Keratinocyte (primary cell): Measurements from ENCODE around the gene KIFC3. TPM values are rescaled to one million over a fixed set of nuclear protein-coding genes. Genes with fewer than 3 reads are reported as not detected.

ENCODE experiments used
- DNase-seq: peaks from one replicate; pipeline ENCODE4 v3.0.0-alpha.2; 2011; ENCODE audit warnings: low read depth, missing footprints, low spot score
- FAIRE-seq: peaks from 2 replicates; lab custom pipeline; 2011; peaks lifted over from hg19 to GRCh38; lab: Jason Lieb, UNC
- H2AFZ ChIP-seq: 2 replicates; pipeline ENCODE4 v1.6.0; 2012; ENCODE audit warnings: low read length, control low read depth, inconsistent platforms; ENCODE audit not compliant: control insufficient read depth
- H3K27ac ChIP-seq: 2 replicates; pipeline ENCODE4 v1.5.1; 2011; ENCODE audit warnings: low read length; ENCODE audit not compliant: control insufficient read depth, insufficient read depth
- H3K27me3 ChIP-seq: 3 replicates; pipeline ENCODE4 v1.6.0; 2011; ENCODE audit warnings: low read length; ENCODE audit not compliant: control insufficient read depth, insufficient read depth; ENCODE audit errors: extremely low read depth
- H3K36me3 ChIP-seq, 2 experiments: 2 replicates in 1 of 2; 3 replicates in 1 of 2; pipeline ENCODE4 v1.5.1; 2011; ENCODE audit warnings: low read length in 2 of 2, mild to moderate bottlenecking in 1 of 2; ENCODE audit not compliant: control insufficient read depth in 2 of 2, insufficient read depth in 2 of 2; ENCODE audit errors: extremely low read depth in 1 of 2
- H3K4me1 ChIP-seq: 3 replicates; pipeline ENCODE4 v1.5.1; 2011; ENCODE audit warnings: low read length; ENCODE audit not compliant: control insufficient read depth, insufficient read depth; ENCODE audit errors: extremely low read depth
- H3K4me2 ChIP-seq: 3 replicates; pipeline ENCODE4 v1.6.0; 2011; ENCODE audit warnings: low read depth, low read length; ENCODE audit not compliant: control insufficient read depth, insufficient read depth; ENCODE audit errors: extremely low read depth
- H3K4me3 ChIP-seq, 3 experiments: fragments of 200-600 bp in 1 of 3; sonication (generic) in 1 of 3; 2 replicates in 2 of 3; 3 replicates in 1 of 3; pipeline ENCODE4 v1.5.1; 2011 to 2016; ENCODE audit warnings: low read length in 3 of 3, mild to moderate bottlenecking in 3 of 3, control low read depth in 2 of 3, inconsistent platforms in 1 of 3, low read depth in 1 of 3, mixed read lengths in 1 of 3, mixed run types in 1 of 3, moderate library complexity in 1 of 3; ENCODE audit not compliant: control insufficient read depth in 2 of 3, insufficient read depth in 2 of 3; ENCODE audit errors: extremely low read depth in 1 of 3
- H3K79me2 ChIP-seq: 2 replicates; pipeline ENCODE4 v1.6.0; 2012; ENCODE audit warnings: low read length; ENCODE audit not compliant: control insufficient read depth, insufficient read depth
- H3K9ac ChIP-seq: 3 replicates; pipeline ENCODE4 v1.6.0; 2011; ENCODE audit warnings: low read length; ENCODE audit not compliant: control insufficient read depth, insufficient read depth; ENCODE audit errors: extremely low read depth
- H3K9me1 ChIP-seq: 3 replicates; pipeline ENCODE4 v1.6.0; 2011; ENCODE audit warnings: low read length; ENCODE audit not compliant: control insufficient read depth, insufficient read depth; ENCODE audit errors: extremely low read depth
- H3K9me3 ChIP-seq: 2 replicates; pipeline ENCODE4 v1.5.1; 2012; ENCODE audit warnings: low read depth, low read length; ENCODE audit not compliant: control insufficient read depth
- H4K20me1 ChIP-seq: 3 replicates; pipeline ENCODE4 v1.6.0; 2011; ENCODE audit warnings: low read length; ENCODE audit not compliant: control insufficient read depth, insufficient read depth; ENCODE audit errors: extremely low read depth
- CTCF ChIP-seq, 3 experiments: IDR thresholded peaks in 1 of 3; conservative IDR thresholded peaks in 1 of 3; optimal IDR thresholded peaks in 1 of 3; 2 replicates in 2 of 3; 3 replicates in 1 of 3; pipeline versions ENCODE3 to v1.5.1; 2011; ENCODE audit warnings: low read length in 3 of 3, mild to moderate bottlenecking in 3 of 3, moderate library complexity in 2 of 3, control low read depth in 1 of 3, inconsistent platforms in 1 of 3; ENCODE audit not compliant: insufficient read depth in 2 of 3; ENCODE audit errors: extremely low read depth in 1 of 3
- EZH2 ChIP-seq: IDR thresholded peaks from one replicate; pipeline ENCODE4 v1.6.1; 2012; ENCODE audit warnings: inconsistent platforms, mild to moderate bottlenecking, low read length, moderate library complexity
- dilution Hi-C: fragments of 300-500 bp; cut with MboI; formaldehyde crosslinking; loops from one replicate; pipeline ENCODE4 v1.7.0; 2020; ENCODE audit warnings: low sequenced_read_pairs; ENCODE audit not compliant: extremely low pct_ligation_motif_present
- polyA plus RNA-seq, 5 experiments: library from polyadenylated mRNA; depleted of rRNA in 3 of 5; stranded (reverse) in 3 of 5; stranded (forward) in 1 of 5; unstranded in 1 of 5; fragments of >200 nt; gene quantifications; 1 replicate in 1 of 5; 2 replicates in 3 of 5; 3 replicates in 1 of 5; pipeline versions ENCODE4 v1.2.1 to v1.2.3, GENCODE V29; 2011 to 2012; ENCODE audit warnings: missing spikeins in 2 of 5, low read depth in 1 of 5, low replicate concordance in 1 of 5

KIFC3 gene
- polyA plus RNA-seq, 1 donor (not counting 4 experiments of a cell fraction or from before 2014, with no cell fraction given), result 22.7 TPM

DNA sequence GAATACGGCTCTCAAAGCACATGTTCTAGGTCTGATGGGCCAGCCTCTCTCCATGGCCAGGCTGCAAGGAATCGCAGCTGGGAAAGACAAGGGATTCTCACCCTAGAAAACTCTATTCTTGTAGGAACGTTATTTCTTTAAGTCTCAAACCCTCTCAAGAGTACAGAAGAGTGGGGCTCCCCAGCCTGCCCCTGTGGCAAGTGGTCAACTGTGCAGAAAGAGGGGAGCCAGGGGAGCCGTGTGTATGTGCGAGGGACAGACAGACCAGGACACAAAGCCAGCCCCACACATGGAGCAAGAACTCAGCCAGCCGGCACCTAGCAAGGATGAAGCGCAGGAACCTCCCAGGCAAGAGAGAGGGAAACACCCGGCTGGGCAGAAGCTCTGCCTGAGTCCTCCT, 16.4 kb downstream of the KIFC3 start:
- Histone ChIP-seq H3K27me3 (no peaks in the 10 kb centered on the region), H4K20me1 (no peaks in the 10 kb centered on the region), H3K79me2 (peaks cover 8% of the 10 kb centered on the region), H3K4me3 (no peak overlapping the region), H3K36me3 (peaks cover 34 to 44% of the 10 kb centered on the region in 2 experiments), H3K9ac (no peak overlapping the region), H2AFZ (no peak overlapping the region), H3K27ac (no peak overlapping the region), H3K9me3 (no peaks in the 10 kb centered on the region), H3K4me2 (no peak overlapping the region), H3K4me1 (no peaks in the 10 kb centered on the region), H3K9me1 (no peaks in the 10 kb centered on the region)
- no peak for FAIRE-seq
- dilution Hi-C loops, result no loop called here
- no peak for DNase-seq
- TF ChIP-seq EZH2, result no peak
- TF ChIP-seq CTCF (optimal IDR thresholded peaks at IDR 0.05 in 1 of 3, IDR thresholded peaks at IDR 0.05 in 1 of 3, conservative IDR thresholded peaks at IDR 0.05 in 1 of 3; ENCODE audit: extremely low read depth in 1 of 3, insufficient read depth in 2 of 3, low read length in 3 of 3), result no peak

DNA sequence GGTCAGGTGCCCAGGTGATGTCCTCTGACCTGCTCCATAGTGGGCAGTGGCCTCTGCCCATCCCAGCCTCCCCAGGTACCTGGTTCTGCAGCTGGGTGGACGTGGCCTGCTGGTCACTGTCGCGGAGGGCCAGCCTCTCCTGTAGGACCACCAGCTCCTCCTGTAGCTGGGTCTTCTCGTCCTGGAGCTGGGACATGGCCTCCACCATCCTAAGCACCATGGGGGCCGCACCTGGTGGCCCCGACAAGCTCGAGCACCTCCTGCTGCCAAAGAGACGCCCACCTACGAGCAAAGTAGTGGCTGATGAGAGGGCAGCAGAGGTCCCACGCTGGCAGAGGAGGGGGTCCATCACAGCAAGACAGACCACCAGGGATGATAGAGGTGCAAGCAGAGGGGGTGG, 16.9 kb downstream of the KIFC3 start:
- H3K36me3 ChIP-seq, result peaks cover 31 to 40% of the 10 kb centered on the region in 2 experiments
- no peaks in the 10 kb centered on the region for H3K9me1 ChIP-seq
- no peak overlapping the region for H3K9ac ChIP-seq
- H3K79me2 ChIP-seq, result peaks cover 8% of the 10 kb centered on the region
- no peak overlapping the region for H3K4me3 ChIP-seq
- no peaks in the 10 kb centered on the region for H3K4me1 ChIP-seq
- no peaks in the 10 kb centered on the region for H3K9me3 ChIP-seq
- no peak overlapping the region for H3K4me2 ChIP-seq
- H3K27me3 ChIP-seq, result no peaks in the 10 kb centered on the region
- H4K20me1 ChIP-seq, result no peaks in the 10 kb centered on the region
- no peak for FAIRE-seq
- no peak for DNase-seq
- dilution Hi-C loops, result no loop called here
- TF ChIP-seq EZH2, result no peak
- TF ChIP-seq CTCF (optimal IDR thresholded peaks at IDR 0.05 in 1 of 3, IDR thresholded peaks at IDR 0.05 in 1 of 3, conservative IDR thresholded peaks at IDR 0.05 in 1 of 3; ENCODE audit: extremely low read depth in 1 of 3, insufficient read depth in 2 of 3, low read length in 3 of 3), result no peak
- no peak overlapping the region for H2AFZ ChIP-seq
- no peak overlapping the region for H3K27ac ChIP-seq
